ENCODE data around the gene HOXD11. TPM values are rescaled to one million over a fixed set of nuclear protein-coding genes. Genes with fewer than 3 reads are reported as not detected.

Gene HOXD11
- total and polyA plus RNA-seq, 11 donors: not detected

DNA sequence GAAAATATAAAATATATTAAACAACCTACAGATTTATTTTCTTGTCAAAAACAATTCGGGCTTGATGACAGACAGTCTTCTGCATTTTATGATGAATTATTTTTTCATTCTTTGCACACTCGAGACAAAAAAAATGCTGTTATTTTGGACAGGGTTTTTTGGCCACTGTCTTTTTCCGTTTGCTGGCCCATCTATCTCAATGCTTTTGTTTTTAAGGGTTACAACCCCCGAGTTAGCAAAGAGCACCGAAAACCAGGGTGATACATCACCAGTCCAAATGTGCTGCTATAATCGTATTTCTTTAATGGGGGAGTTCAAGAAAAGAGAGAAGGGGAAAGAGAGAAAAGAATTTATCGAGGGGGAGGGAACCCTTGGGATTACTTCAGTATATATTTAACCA is 31.0 kb upstream of the HOXD11 start:
- Histone ChIP-seq H3K27ac (no peak overlapping the region), H3K36me3 (no peaks in the 10 kb centered on the region), H3K27me3 (peaks cover 80 to 99% (median 97%) of the 10 kb centered on the region in 9 donors), H3K9me3 (peaks cover 0 to under 1% (median 0%) of the 10 kb centered on the region in 12 donors), H3K4me3 (no peak overlapping the region), H3K4me1 (peaks cover 0 to 34% (median 6%) of the 10 kb centered on the region in 12 donors)
- DNase-seq: no peak
- intact Hi-C loops (cut with DNase I): loop anchor here in 1 of 10 donors (10.0 kb wide), 1 partner anchor 71 kb away; the partner anchor contains the start of gene LNPK
- TF ChIP-seq, protein P1, sequence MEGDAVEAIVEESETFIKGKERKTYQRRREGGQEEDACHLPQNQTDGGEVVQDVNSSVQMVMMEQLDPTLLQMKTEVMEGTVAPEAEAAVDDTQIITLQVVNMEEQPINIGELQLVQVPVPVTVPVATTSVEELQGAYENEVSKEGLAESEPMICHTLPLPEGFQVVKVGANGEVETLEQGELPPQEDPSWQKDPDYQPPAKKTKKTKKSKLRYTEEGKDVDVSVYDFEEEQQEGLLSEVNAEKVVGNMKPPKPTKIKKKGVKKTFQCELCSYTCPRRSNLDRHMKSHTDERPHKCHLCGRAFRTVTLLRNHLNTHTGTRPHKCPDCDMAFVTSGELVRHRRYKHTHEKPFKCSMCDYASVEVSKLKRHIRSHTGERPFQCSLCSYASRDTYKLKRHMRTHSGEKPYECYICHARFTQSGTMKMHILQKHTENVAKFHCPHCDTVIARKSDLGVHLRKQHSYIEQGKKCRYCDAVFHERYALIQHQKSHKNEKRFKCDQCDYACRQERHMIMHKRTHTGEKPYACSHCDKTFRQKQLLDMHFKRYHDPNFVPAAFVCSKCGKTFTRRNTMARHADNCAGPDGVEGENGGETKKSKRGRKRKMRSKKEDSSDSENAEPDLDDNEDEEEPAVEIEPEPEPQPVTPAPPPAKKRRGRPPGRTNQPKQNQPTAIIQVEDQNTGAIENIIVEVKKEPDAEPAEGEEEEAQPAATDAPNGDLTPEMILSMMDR (IDR thresholded peaks at IDR 0.05): no peak
- no peak for TF ChIP-seq POLR2A (IDR thresholded peaks at IDR 0.05)
- ATAC-seq: no peak
- 18 to 24% (median 22%) methylated on average over 7 of the region's 7 CpGs for WGBS, 4 donors

DNA sequence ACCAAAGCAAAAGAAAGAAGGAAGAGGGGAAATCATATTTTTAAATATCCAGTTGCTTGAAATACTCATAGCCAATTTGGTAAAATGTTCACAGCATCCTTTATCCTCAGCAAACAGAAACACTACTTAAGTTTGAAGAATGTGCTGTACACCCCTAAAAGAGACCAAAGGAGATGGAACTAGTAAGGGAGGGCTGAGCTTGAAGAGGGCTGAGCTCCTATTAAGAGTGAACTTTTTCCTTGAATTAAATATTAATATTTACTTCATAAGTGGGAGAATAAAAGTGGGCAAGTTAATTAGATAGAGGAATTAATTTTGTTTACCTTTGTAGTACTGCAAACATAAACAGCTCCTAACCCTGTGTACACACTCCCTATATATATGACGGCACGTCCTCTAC is 30.3 kb upstream of the HOXD11 start:
- H3K27me3 ChIP-seq: peaks cover 82 to 99% (median 97%) of the 10 kb centered on the region in 9 donors
- peaks cover 0 to 4% (median 0%) of the 10 kb centered on the region in 12 donors for H3K9me3 ChIP-seq
- ATAC-seq (no peak), DNase-seq (no peak)
- TF ChIP-seq POLR2A (IDR thresholded peaks at IDR 0.05): no peak
- TF ChIP-seq, protein P1 (IDR thresholded peaks at IDR 0.05): no peak
- WGBS, 4 donors: 18 to 26% (median 20%) methylated on average over 2 of the region's 2 CpGs
- H3K36me3 ChIP-seq: no peaks in the 10 kb centered on the region
- no peak overlapping the region for H3K4me3 ChIP-seq
- intact Hi-C loops (cut with DNase I): loop anchor here in 1 of 10 donors (10.0 kb wide), 1 partner anchor 72 kb away; the partner anchor contains the start of gene LNPK
- H3K4me1 ChIP-seq: peaks cover 0 to 30% (median 6%) of the 10 kb centered on the region in 12 donors
- H3K27ac ChIP-seq: no peak overlapping the region

DNA sequence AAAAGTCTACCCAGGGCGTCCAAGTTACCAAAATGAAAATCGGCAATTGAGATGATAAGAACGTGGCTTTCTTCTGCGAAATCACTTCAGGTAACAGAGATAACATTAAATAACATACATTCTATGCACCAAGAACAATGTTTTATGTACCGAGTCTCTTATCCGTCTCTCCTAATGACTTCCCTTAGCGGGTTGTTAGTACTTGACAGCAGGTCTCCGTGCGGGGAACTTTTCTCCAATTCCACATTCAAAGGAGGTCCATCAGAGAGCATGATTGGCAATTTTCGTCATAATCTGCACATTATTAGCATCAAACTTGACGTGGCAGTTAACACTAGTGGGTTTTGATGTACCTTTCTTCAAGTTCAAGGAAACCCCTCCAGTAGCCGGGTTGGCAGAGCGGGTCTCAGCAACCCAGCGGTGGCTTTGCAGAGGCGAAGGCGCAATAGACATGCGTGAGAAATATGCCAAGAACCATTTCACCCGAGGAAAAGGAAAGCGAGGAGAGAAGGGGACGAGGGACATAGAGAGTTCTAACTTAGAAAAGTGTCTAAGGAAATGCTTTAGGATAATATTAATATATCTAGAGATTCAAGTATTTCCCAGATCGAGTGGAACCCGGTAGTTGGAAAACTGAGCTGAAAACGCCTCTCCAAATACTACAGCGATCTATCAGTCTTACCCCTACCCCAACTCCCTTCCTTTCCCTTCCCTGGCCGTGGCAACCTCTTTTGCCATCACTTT is 28.4 kb upstream of the HOXD11 start:
- TF ChIP-seq, protein P1 (IDR thresholded peaks at IDR 0.05): no peak
- TF ChIP-seq POLR2A (IDR thresholded peaks at IDR 0.05): no peak
- H3K27ac ChIP-seq: peak overlapping the region in 1 of 12 donors; percentile 79
- H3K4me3 ChIP-seq: no peak overlapping the region
- WGBS, 4 donors: 5 to 7% (median 7%) methylated on average over 25 of the region's 25 CpGs
- ATAC-seq (no peak), DNase-seq (no peak)
- peaks cover 0 to 36% (median 12%) of the 10 kb centered on the region in 12 donors for H3K4me1 ChIP-seq
- no peaks in the 10 kb centered on the region for H3K36me3 ChIP-seq
- H3K9me3 ChIP-seq: peaks cover 0 to 8% (median 0%) of the 10 kb centered on the region in 12 donors
- peaks cover 82 to 99% (median 97%) of the 10 kb centered on the region in 9 donors for H3K27me3 ChIP-seq
- intact Hi-C loops (cut with DNase I): loop anchor here in 3 of 10 donors (2.0 to 10.0 kb wide), 3 partner anchors 74 to 392 kb away; partner anchors contain the start of gene LNPK (in 1 of the 3)

DNA sequence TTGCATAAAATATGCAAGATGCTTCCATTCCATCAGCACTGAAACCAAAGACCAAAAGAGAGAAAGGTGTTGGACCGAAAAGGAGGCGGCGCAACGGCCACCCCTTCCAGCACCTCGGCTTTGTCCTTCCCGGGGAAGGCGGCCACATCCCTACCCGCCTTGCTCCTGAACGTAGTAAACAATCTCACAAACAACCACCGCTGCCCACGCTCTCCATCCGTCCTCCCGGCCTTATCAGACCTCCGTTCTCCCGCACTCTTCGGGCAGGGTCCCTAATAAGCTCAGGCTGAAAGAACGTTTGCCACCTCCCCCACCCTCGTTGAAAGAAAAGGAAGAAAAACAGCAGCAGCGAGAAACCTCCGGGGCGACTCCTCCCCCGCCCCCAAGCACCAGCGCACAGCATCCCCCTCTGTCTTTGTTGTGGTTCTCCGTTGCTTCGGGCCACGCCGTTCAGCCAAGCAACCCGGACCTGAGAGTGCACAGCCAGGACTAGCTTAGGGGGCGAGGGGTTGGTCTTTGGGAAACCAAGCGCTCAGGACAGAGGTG is 27.7 kb upstream of the HOXD11 start:
- WGBS, 4 donors: 4 to 8% (median 4%) methylated on average over 30 of the region's 30 CpGs
- intact Hi-C loops (cut with DNase I): loop anchor here in 3 of 10 donors (2.0 to 10.0 kb wide), 3 partner anchors 75 to 393 kb away; partner anchors contain the start of gene LNPK (in 1 of the 3)
- Histone ChIP-seq H3K4me1 (peaks cover 0 to 36% (median 12%) of the 10 kb centered on the region in 12 donors), H3K27ac (peak overlapping the region in 1 of 12 donors; percentile 79), H3K9me3 (peaks cover 0 to 8% (median 0%) of the 10 kb centered on the region in 12 donors), H3K4me3 (peak overlapping the region in 2 of 12 donors; percentile 2 to 18), H3K36me3 (no peaks in the 10 kb centered on the region), H3K27me3 (peaks cover 86 to 99% (median 97%) of the 10 kb centered on the region in 9 donors)
- ATAC-seq: peak in 1 of 4 donors; percentile 15
- no peak for TF ChIP-seq POLR2A (IDR thresholded peaks at IDR 0.05)
- TF ChIP-seq, protein P1 (IDR thresholded peaks at IDR 0.05): no peak
- no peak for DNase-seq

Measured in heart left ventricle (tissue), 16 donors.